ENCODE measurements around the gene TIMP1. TPM values are rescaled to one million over a fixed set of nuclear protein-coding genes. Genes with fewer than 3 reads are reported as not detected.

TIMP1 gene
- total and polyA plus RNA-seq, 2 donors (not counting 1 experiment from before 2014, with no cell fraction given) = 8.8 to 12.8 TPM

DNA sequence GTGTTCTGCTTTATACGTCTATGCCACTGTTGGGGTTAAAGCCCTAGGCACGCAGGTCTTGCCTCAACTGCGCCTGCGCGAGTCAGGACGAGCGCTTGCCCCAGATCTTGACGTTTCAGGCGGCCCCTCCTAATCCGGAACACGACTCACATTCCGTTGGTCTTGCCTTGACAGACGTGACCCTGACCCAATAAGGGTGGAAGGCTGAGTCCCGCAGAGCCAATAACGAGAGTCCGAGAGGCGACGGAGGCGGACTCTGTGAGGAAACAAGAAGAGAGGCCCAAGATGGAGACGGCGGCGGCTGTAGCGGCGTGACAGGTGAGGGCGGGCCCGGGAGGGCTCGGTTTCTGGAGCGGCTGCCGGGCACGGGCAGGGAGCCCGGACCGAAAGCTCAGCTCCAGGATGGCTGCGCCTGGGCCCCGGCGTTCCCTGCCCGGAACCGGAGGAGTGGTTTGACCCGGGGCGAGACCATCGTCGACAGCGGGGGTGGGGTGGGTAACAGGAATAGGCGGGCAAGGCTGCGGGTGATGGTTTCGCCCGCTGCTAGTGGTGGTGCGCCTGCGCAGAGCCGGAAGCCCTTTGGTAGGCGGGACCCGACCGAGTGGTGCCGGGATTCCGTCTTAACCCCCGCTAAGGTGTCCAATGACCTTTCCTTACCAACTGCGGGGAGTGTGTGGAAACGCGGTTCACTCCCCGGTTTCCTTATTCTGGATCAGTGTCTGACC is 21.1 kb upstream of the TIMP1 start, which contains the start of gene ARAF:
TSS of gene ARAF (plus strand) at position 272 of the 725 bp plus-strand sequence. CDS start 1,763 bp downstream, outside the sequence.
- Mint-ChIP-seq H3K9me3 (ENCODE audit: insufficient read depth) (no peaks in the 10 kb centered on the region), H3K27me3 (no peaks in the 10 kb centered on the region), H3K4me3 (peak within 1 kb of the TSS; percentile 87), H3K4me1 (peaks cover 35% of the 10 kb centered on the region), H3K27ac (peak within 1 kb of the TSS; percentile 96)
- H3K27me3 ChIP-seq (replicated peaks in 1 of 4; ENCODE audit: control extremely low read depth in 1 of 4, control insufficient read depth in 3 of 4, insufficient read depth in 4 of 4, low read length in 3 of 4) = no peaks in the 10 kb centered on the region
- H2AFZ ChIP-seq (ENCODE audit: insufficient read depth, low read depth, low read length, poor library complexity, severe bottlenecking) = peak within 1 kb of the TSS; percentile 60
- peak within 1 kb of the TSS; percentile 71 for H3K4me2 ChIP-seq (replicated peaks; ENCODE audit: low read depth, low read length, poor library complexity, severe bottlenecking)
- peak within 1 kb of the TSS; percentile 78 for H3K9ac ChIP-seq (ENCODE audit: low read length)
- peak; percentile 85 for ATAC-seq (ENCODE audit: low read depth)
- H3K36me3 ChIP-seq (replicated peaks in 1 of 2; ENCODE audit: control extremely low read depth in 1 of 2, control insufficient read depth in 1 of 2, extremely low read depth in 1 of 2, insufficient read depth in 2 of 2, low read length in 1 of 2) = peaks cover 0 to 24% of the 10 kb centered on the region in 2 experiments
- peak within 1 kb of the TSS; percentile 89 to 91 for H3K27ac ChIP-seq (ENCODE audit: low read length in 2 of 2)
- peaks cover 22% of the 10 kb centered on the region for H3K79me2 ChIP-seq (ENCODE audit: control insufficient read depth, insufficient read depth, low read length)
- H3K9me3 ChIP-seq (ENCODE audit: control extremely low read depth in 1 of 3, control insufficient read depth in 2 of 3, insufficient read depth in 1 of 3, low read length in 2 of 3) = no peaks in the 10 kb centered on the region
- intact Hi-C loops (cut with micrococcal nuclease) = loop anchor here (1.0 to 2.0 kb wide), 7 partner anchors 59 to 328 kb away; partner anchors contain the start of genes ELK1, USP11, UXT and ZNF41
- peak within 1 kb of the TSS; percentile 55 to 81 (median 75) for H3K4me3 ChIP-seq (ENCODE audit: control extremely low read depth in 1 of 5, extremely low read depth in 1 of 5, insufficient read depth in 1 of 5, low read depth in 2 of 5, low read length in 4 of 5)
- DNase-seq = peak; percentile 97
- no peak for TF ChIP-seq EZH2 (IDR thresholded peaks at IDR 0.05; ENCODE audit: borderline replicate concordance, insufficient read depth, low read depth, low read length, poor library complexity, severe bottlenecking)
- TF ChIP-seq CTCF (IDR thresholded peaks at IDR 0.05) = no peak
- peaks cover 6 to 30% of the 10 kb centered on the region in 2 donors for H3K4me1 ChIP-seq (ENCODE audit: control insufficient read depth in 2 of 2, insufficient read depth in 2 of 2, low read length in 2 of 2)
- H4K20me1 ChIP-seq (ENCODE audit: control insufficient read depth, insufficient read depth, low read length, poor library complexity, severe bottlenecking) = peaks cover 34% of the 10 kb centered on the region
- ChIA-PET POLR2A (interaction anchor here (0.6 to 1.7 kb wide), 3 partner anchors 57 to 405 kb away, joined by 3 to 11 read pairs (median 7); no protein-coding TSS in a partner anchor), CTCF (interaction anchor here (1.1 kb wide), 1 partner anchor 68 kb away, joined by 3 read pairs; no protein-coding TSS in a partner anchor)
- under 1% methylated on average over 50 of the region's 59 CpGs for WGBS (ENCODE audit: insufficient coverage)
